Fibroblast of pulmonary artery (primary cell): Measurements from ENCODE around the gene GALNT7.

Source experiments
- DNase-seq: peaks from one replicate; pipeline ENCODE4 v3.0.0-alpha.2; 2010; ENCODE audit warnings: low read depth
- H3K4me3 ChIP-seq: replicated peaks from 2 replicates; pipeline ENCODE4 v1.5.1; 2011; ENCODE audit warnings: low read depth, mild to moderate bottlenecking, control low read depth, low read length, moderate library complexity
- CTCF ChIP-seq: IDR thresholded peaks from 2 replicates; pipeline ENCODE4 v1.5.1; 2011; ENCODE audit warnings: mild to moderate bottlenecking, control low read depth, low read length, inconsistent platforms; ENCODE audit errors: missing control alignments

GALNT7 gene

GRCh38 chr4:173130687-173131086, 37.9 kb upstream of the GALNT7 start:
- no peak overlapping the region for H3K4me3 ChIP-seq
- TF ChIP-seq CTCF: no peak
- no peak for DNase-seq

- TF ChIP-seq CTCF: no peak
- H3K4me3 ChIP-seq: no peak overlapping the region
- no peak for DNase-seq
Observed at GRCh38 chr4:173134426-173134825, 34.2 kb upstream of the GALNT7 start.

- DNase-seq: peak; percentile 59
- TF ChIP-seq CTCF: no peak
- H3K4me3 ChIP-seq: no peak overlapping the region
Observed at GRCh38 chr4:173135241-173135847, 33.3 kb upstream of the GALNT7 start.

- no peak for DNase-seq
- no peak for TF ChIP-seq CTCF
- no peak overlapping the region for H3K4me3 ChIP-seq
Observed at GRCh38 chr4:173138624-173139023, 30.0 kb upstream of the GALNT7 start.

GRCh38 chr4:173139561-173139960, 29.1 kb upstream of the GALNT7 start:
- no peak for DNase-seq
- H3K4me3 ChIP-seq: no peak overlapping the region
- TF ChIP-seq CTCF: no peak

- no peak for DNase-seq
- TF ChIP-seq CTCF: no peak
- H3K4me3 ChIP-seq: no peak overlapping the region
Observed at GRCh38 chr4:173145131-173145530, 23.5 kb upstream of the GALNT7 start.

GRCh38 chr4:173146456-173146855, 22.2 kb upstream of the GALNT7 start:
- no peak for DNase-seq
- H3K4me3 ChIP-seq: no peak overlapping the region
- no peak for TF ChIP-seq CTCF
